Lower leg skin (tissue), 3 donors: Measurements from ENCODE around the gene CCDC169.
"Not testable (repeated sequence)": the region's sequence is repeated elsewhere in the genome, so short reads cannot be mapped to it uniquely, and the experiment has no call there.

Experiments used
- CTCF ChIP-seq, 3 donors: fragments of 450-650 bp; IDR thresholded peaks; one replicate each; pipeline ENCODE4 v1.5.1; 2016; ENCODE audit warnings: antibody characterized with exemption in 3 of 3, mild to moderate bottlenecking in 3 of 3, moderate library complexity in 2 of 3
- POLR2A ChIP-seq, 2 donors: fragments of 450-650 bp; IDR thresholded peaks; one replicate each; pipeline ENCODE4 v1.6.1; 2016 to 2017; ENCODE audit warnings: antibody characterized with exemption in 2 of 2, mild to moderate bottlenecking in 1 of 2, moderate library complexity in 1 of 2

GRCh38 chr13:36324881-36325280, 27.3 kb upstream of the CCDC169 start:
- not testable (repeated sequence) for TF ChIP-seq CTCF, POLR2A (IDR thresholded peaks at IDR 0.05)
